ENCODE results near the gene PRODH2.

GRCh38 chr19:35786299-35787160, 26.1 kb downstream of the PRODH2 start:
- no peak for TF ChIP-seq EZH2 (IDR thresholded peaks at IDR 0.05; ENCODE audit: borderline replicate concordance, low read length)
- TF ChIP-seq CTCF (conservative IDR thresholded peaks at IDR 0.05 in 1 of 2, IDR thresholded peaks at IDR 0.05 in 1 of 2; ENCODE audit: extremely low read depth in 1 of 2, insufficient read depth in 1 of 2, low read depth in 1 of 2, low read length in 2 of 2): no peak
